ENCODE data around the gene CENPQ.

CENPQ gene, protein sequence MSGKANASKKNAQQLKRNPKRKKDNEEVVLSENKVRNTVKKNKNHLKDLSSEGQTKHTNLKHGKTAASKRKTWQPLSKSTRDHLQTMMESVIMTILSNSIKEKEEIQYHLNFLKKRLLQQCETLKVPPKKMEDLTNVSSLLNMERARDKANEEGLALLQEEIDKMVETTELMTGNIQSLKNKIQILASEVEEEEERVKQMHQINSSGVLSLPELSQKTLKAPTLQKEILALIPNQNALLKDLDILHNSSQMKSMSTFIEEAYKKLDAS

DNA sequence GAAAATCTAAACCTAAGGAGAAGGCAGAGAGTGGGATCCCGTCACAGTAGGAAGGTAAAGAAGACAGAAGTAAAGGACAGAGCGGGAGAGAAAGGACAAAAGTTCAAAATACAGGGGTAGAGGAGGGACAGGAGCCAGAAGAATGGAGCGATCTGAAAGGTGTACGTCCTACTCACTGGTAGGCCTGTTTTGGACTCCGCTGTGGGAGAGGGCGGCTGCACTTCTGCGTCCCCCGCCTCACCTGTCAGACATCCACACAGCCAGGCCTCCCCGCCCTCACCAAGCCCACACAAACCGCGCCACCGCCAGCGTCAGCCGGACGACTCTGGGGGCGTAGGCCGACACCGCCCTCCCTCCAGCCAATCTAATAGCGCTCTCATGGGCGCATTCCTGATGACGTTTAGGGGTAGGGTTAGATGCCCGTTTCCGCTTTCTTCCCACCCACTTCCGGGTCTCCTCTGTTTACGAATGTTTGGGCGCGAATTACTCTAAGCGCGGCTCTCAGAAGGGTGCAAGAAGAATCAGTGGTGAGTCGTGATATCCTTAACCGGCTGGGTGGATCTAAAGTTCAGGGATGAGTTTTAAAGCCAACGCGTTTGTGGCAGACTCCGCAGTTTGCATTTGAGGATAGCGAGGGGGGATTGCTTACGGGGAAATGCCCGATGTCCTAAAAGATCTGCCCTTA is at the start of gene CENPQ, which contains the start of gene MMUT:
TSS of gene CENPQ (plus strand) at position 444 of the 685 bp plus-strand sequence. CDS start 6,807 bp downstream, outside the sequence.
TSS of gene MMUT (minus strand) at position 327 of the 685 bp plus-strand sequence. CDS start 3,787 bp downstream, outside the sequence.
- Histone ChIP-seq H3K27me3 (ENCODE audit: control insufficient read depth, insufficient read depth, low read length) (no peaks in the 10 kb centered on the region), H3K27ac (ENCODE audit: low read depth, low read length) (peak within 1 kb of the TSS; percentile 76), H3K36me3 (ENCODE audit: control insufficient read depth, insufficient read depth, low read length) (peaks cover 3% of the 10 kb centered on the region), H3K4me1 (ENCODE audit: control insufficient read depth, insufficient read depth, low read length) (peaks cover 7% of the 10 kb centered on the region), H3K4me3 (ENCODE audit: low read length) (peak within 1 kb of the TSS; percentile 86), H3K9ac (ENCODE audit: low read length) (peak within 1 kb of the TSS; percentile 78)

GRCh38 chr6:49415358-49415757 is 47.8 kb upstream of the CENPQ start:
- no peak overlapping the region for H3K4me3 ChIP-seq (ENCODE audit: low read length)
- no peaks in the 10 kb centered on the region for H3K27me3 ChIP-seq (ENCODE audit: control insufficient read depth, insufficient read depth, low read length)
- H3K9ac ChIP-seq (ENCODE audit: low read length): no peak overlapping the region
- no peaks in the 10 kb centered on the region for H3K36me3 ChIP-seq (ENCODE audit: control insufficient read depth, insufficient read depth, low read length)
- H3K27ac ChIP-seq (ENCODE audit: low read depth, low read length): no peak overlapping the region
- no peaks in the 10 kb centered on the region for H3K4me1 ChIP-seq (ENCODE audit: control insufficient read depth, insufficient read depth, low read length)

DNA sequence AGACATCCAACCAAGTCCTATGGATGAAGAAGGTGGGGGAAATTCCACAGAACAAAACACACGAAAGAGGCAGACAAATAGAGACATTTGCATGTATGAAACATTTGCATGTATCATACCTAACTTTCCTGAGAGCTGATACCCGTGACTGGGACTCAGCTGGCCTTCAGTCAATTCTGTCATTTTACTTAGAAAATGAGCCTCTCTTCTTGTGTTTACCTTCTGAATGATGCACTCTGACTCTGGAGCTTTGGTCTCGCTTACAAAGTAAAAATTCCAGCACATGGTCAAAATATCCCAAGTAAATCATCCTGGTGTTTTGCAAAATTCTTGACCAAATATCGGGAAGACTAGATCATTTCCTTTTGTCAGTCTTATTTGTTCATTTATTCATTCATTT is 47.0 kb upstream of the CENPQ start:
- no peak overlapping the region for H3K27ac ChIP-seq (ENCODE audit: low read depth, low read length)
- no peaks in the 10 kb centered on the region for H3K4me1 ChIP-seq (ENCODE audit: control insufficient read depth, insufficient read depth, low read length)
- no peak overlapping the region for H3K9ac ChIP-seq (ENCODE audit: low read length)
- no peaks in the 10 kb centered on the region for H3K36me3 ChIP-seq (ENCODE audit: control insufficient read depth, insufficient read depth, low read length)
- H3K4me3 ChIP-seq (ENCODE audit: low read length): no peak overlapping the region
- no peaks in the 10 kb centered on the region for H3K27me3 ChIP-seq (ENCODE audit: control insufficient read depth, insufficient read depth, low read length)

GRCh38 chr6:49423817-49424216 is 39.4 kb upstream of the CENPQ start:
- no peaks in the 10 kb centered on the region for H3K4me1 ChIP-seq (ENCODE audit: control insufficient read depth, insufficient read depth, low read length)
- H3K36me3 ChIP-seq (ENCODE audit: control insufficient read depth, insufficient read depth, low read length): no peaks in the 10 kb centered on the region
- no peak overlapping the region for H3K27ac ChIP-seq (ENCODE audit: low read depth, low read length)
- H3K9ac ChIP-seq (ENCODE audit: low read length): no peak overlapping the region
- no peaks in the 10 kb centered on the region for H3K27me3 ChIP-seq (ENCODE audit: control insufficient read depth, insufficient read depth, low read length)
- H3K4me3 ChIP-seq (ENCODE audit: low read length): no peak overlapping the region

GRCh38 chr6:49430187-49430586 is 33.0 kb upstream of the CENPQ start:
- Histone ChIP-seq H3K4me3 (ENCODE audit: low read length) (no peak overlapping the region), H3K4me1 (ENCODE audit: control insufficient read depth, insufficient read depth, low read length) (no peaks in the 10 kb centered on the region), H3K27ac (ENCODE audit: low read depth, low read length) (no peak overlapping the region), H3K9ac (ENCODE audit: low read length) (no peak overlapping the region), H3K36me3 (ENCODE audit: control insufficient read depth, insufficient read depth, low read length) (peaks cover 10% of the 10 kb centered on the region), H3K27me3 (ENCODE audit: control insufficient read depth, insufficient read depth, low read length) (no peaks in the 10 kb centered on the region)

DNA sequence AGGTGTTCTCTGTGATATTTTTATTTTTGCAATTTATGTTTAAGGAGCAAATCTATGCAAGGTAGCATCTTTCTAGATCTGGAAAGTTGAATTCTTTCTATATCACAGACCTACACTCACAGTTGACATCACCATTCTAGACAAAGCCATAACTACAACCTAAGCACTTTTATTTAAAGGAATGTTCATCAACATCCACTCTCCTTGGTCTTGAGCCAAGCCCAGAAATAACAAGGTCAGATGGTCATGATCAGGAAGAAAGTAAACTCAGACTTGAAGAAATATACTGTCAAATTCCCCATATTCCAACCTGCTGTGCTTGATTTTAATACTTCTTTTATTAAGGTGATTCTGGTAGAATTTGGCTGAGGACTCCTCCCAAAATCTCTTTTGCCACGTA is 32.3 kb upstream of the CENPQ start:
- no peak overlapping the region for H3K27ac ChIP-seq (ENCODE audit: low read depth, low read length)
- H3K27me3 ChIP-seq (ENCODE audit: control insufficient read depth, insufficient read depth, low read length): no peaks in the 10 kb centered on the region
- no peak overlapping the region for H3K4me3 ChIP-seq (ENCODE audit: low read length)
- H3K4me1 ChIP-seq (ENCODE audit: control insufficient read depth, insufficient read depth, low read length): no peaks in the 10 kb centered on the region
- peaks cover 10% of the 10 kb centered on the region for H3K36me3 ChIP-seq (ENCODE audit: control insufficient read depth, insufficient read depth, low read length)
- no peak overlapping the region for H3K9ac ChIP-seq (ENCODE audit: low read length)

DNA sequence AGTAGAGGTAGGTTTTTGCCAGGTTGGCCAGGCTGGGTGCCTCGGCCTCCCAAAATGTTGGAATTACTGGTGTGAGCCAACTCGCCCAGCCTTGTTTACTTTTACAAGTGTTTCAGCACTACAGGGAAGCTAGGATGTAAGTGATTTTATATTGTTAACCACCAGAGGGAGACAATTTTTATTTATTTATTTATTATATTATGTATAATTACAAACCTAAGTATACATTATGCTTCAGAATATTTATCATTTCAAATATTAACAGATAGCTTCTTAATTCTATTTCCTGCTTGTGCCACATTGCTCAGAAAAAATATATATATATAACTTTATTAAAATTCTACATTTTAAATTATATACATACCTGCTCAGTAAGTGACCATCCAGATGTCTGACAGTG is 9.9 kb upstream of the CENPQ start:
- H3K4me1 ChIP-seq (ENCODE audit: control insufficient read depth, insufficient read depth, low read length): no peaks in the 10 kb centered on the region
- H3K27me3 ChIP-seq (ENCODE audit: control insufficient read depth, insufficient read depth, low read length): no peaks in the 10 kb centered on the region
- peaks cover 7% of the 10 kb centered on the region for H3K36me3 ChIP-seq (ENCODE audit: control insufficient read depth, insufficient read depth, low read length)
- no peak overlapping the region for H3K4me3 ChIP-seq (ENCODE audit: low read length)
- no peak overlapping the region for H3K9ac ChIP-seq (ENCODE audit: low read length)
- no peak overlapping the region for H3K27ac ChIP-seq (ENCODE audit: low read depth, low read length)

- peaks cover 6% of the 10 kb centered on the region for H3K36me3 ChIP-seq (ENCODE audit: control insufficient read depth, insufficient read depth, low read length)
- H3K9ac ChIP-seq (ENCODE audit: low read length): no peak overlapping the region
- H3K27me3 ChIP-seq (ENCODE audit: control insufficient read depth, insufficient read depth, low read length): no peaks in the 10 kb centered on the region
- H3K4me3 ChIP-seq (ENCODE audit: low read length): no peak overlapping the region
- no peak overlapping the region for H3K27ac ChIP-seq (ENCODE audit: low read depth, low read length)
- H3K4me1 ChIP-seq (ENCODE audit: control insufficient read depth, insufficient read depth, low read length): no peaks in the 10 kb centered on the region
Observed at GRCh38 chr6:49454787-49455709, 8.1 kb upstream of the CENPQ start.

DNA sequence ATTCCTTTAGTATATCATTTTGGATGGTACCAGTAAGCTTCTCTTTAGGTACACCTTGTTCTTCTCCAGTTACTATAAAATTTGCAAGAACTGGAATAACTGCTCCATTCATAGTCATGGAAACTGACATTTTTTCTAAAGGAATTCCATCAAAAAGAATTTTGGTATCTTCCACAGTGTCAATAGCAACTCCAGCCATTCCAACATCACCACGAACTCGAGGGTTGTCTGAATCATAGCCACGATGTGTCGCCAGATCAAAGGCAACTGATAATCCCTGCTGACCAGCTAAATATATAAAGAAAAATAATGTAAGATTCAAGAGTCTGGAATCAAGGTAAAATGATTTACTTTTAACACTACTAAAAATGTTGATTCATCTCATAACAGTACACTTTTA is 5.4 kb upstream of the CENPQ start:
- Histone ChIP-seq H3K4me3 (ENCODE audit: low read length) (no peak overlapping the region), H3K27ac (ENCODE audit: low read depth, low read length) (no peak overlapping the region), H3K36me3 (ENCODE audit: control insufficient read depth, insufficient read depth, low read length) (peaks cover 6% of the 10 kb centered on the region), H3K9ac (ENCODE audit: low read length) (no peak overlapping the region), H3K4me1 (ENCODE audit: control insufficient read depth, insufficient read depth, low read length) (peaks cover 3% of the 10 kb centered on the region), H3K27me3 (ENCODE audit: control insufficient read depth, insufficient read depth, low read length) (no peaks in the 10 kb centered on the region)

DNA sequence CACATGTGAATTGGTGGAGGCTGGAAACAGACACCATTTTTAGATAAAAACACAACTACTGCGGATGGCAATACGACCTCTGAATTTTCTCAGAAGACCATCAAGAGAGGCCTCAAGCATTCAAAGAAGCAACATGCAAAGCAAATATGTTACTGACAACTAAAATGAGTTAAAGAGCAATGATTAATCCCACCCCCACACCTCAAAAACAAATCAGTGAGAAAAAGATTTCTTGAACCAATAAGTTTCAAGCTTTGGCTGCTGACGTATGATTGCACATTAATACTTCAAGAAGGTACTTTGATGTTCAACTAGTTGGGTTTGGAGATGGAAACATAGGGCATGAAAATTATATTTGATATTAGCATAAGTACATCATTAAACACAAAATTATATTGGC is 1.1 kb upstream of the CENPQ start:
- Histone ChIP-seq H3K27me3 (ENCODE audit: control insufficient read depth, insufficient read depth, low read length) (no peaks in the 10 kb centered on the region), H3K4me3 (ENCODE audit: low read length) (peak overlapping the region; percentile 86), H3K9ac (ENCODE audit: low read length) (no peak overlapping the region), H3K27ac (ENCODE audit: low read depth, low read length) (no peak overlapping the region), H3K4me1 (ENCODE audit: control insufficient read depth, insufficient read depth, low read length) (peaks cover 7% of the 10 kb centered on the region), H3K36me3 (ENCODE audit: control insufficient read depth, insufficient read depth, low read length) (peaks cover 3% of the 10 kb centered on the region)

DNA sequence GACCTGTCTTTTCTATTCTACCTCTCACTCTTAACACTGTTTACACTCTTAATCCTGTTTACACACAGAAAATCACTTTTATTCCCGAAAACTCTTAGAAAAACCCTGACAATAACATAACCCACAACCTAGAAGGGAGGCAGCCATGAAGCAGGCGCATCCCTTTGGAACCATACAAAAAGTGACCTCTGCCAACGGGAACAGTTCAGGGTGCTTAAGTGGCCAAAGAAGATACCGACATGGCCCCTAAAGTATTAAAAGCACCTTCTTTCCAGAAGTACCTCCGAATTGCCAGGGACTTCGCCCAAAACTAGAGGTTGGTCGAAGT is 607 bp upstream of the CENPQ start:
- H3K27me3 ChIP-seq (ENCODE audit: control insufficient read depth, insufficient read depth, low read length): no peaks in the 10 kb centered on the region
- peak overlapping the region; percentile 78 for H3K9ac ChIP-seq (ENCODE audit: low read length)
- H3K27ac ChIP-seq (ENCODE audit: low read depth, low read length): peak overlapping the region; percentile 76
- peak overlapping the region; percentile 86 for H3K4me3 ChIP-seq (ENCODE audit: low read length)
- peaks cover 3% of the 10 kb centered on the region for H3K36me3 ChIP-seq (ENCODE audit: control insufficient read depth, insufficient read depth, low read length)
- H3K4me1 ChIP-seq (ENCODE audit: control insufficient read depth, insufficient read depth, low read length): peaks cover 7% of the 10 kb centered on the region

GRCh38 chr6:49463612-49463967 is 420 bp downstream of the CENPQ start:
- peaks cover 7% of the 10 kb centered on the region for H3K4me1 ChIP-seq (ENCODE audit: control insufficient read depth, insufficient read depth, low read length)
- peak overlapping the region; percentile 64 for H3K27ac ChIP-seq (ENCODE audit: low read depth, low read length)
- H3K36me3 ChIP-seq (ENCODE audit: control insufficient read depth, insufficient read depth, low read length): peaks cover 3% of the 10 kb centered on the region
- peak overlapping the region; percentile 86 for H3K4me3 ChIP-seq (ENCODE audit: low read length)
- H3K9ac ChIP-seq (ENCODE audit: low read length): peak overlapping the region; percentile 64
- H3K27me3 ChIP-seq (ENCODE audit: control insufficient read depth, insufficient read depth, low read length): no peaks in the 10 kb centered on the region
